CD4-positive, alpha-beta T cell (primary cell): ENCODE data around the gene HMGN3. TPM values are rescaled to one million over a fixed set of nuclear protein-coding genes. Genes with fewer than 3 reads are reported as not detected.

ENCODE experiments used
- ATAC-seq: fragments of 200-7000 bp; cut with Tn5 transposase; one replicate; pipeline ENCODE4 v1.10.0; 2022; ENCODE audit warnings: mild to moderate bottlenecking; ENCODE audit not compliant: poor library complexity
- CTCF ChIA-PET: fragments of 350-600 bp; sonication (Branson Sonifier 250); formaldehyde crosslinking; loops from one replicate; lab custom pipeline; 2021; ENCODE audit warnings: antibody characterized with exemption, inconsistent platforms; lab: Charles Lee
- POLR2A ChIA-PET: fragments of 350-600 bp; sonication (Branson Sonifier 250); formaldehyde crosslinking; loops from one replicate; lab custom pipeline; 2021; ENCODE audit warnings: antibody characterized with exemption, inconsistent platforms; lab: Charles Lee
- DNase-seq, 14 experiments: peaks; one replicate each; pipeline ENCODE4 v3.0.0-alpha.2; 2013 to 2020; ENCODE audit warnings: mixed read lengths in 2 of 14
- H3K27ac ChIP-seq, 2 donors: one replicate each; pipeline versions ENCODE4 v1.5.1 to v1.7.0; 2013; ENCODE audit warnings: low read length in 2 of 2, low read depth in 1 of 2, mild to moderate bottlenecking in 1 of 2
- H3K27me3 ChIP-seq, 2 experiments: 1 replicate in 1 of 2; 2 replicates in 1 of 2; pipeline versions ENCODE4 v1.6.1 to v1.7.0; 2013; ENCODE audit warnings: low read length in 2 of 2, control low read depth in 1 of 2, mild to moderate bottlenecking in 1 of 2, moderate library complexity in 1 of 2; ENCODE audit not compliant: insufficient read depth in 2 of 2, control insufficient read depth in 1 of 2
- H3K36me3 ChIP-seq: one replicate; pipeline ENCODE4 v1.6.1; 2013; ENCODE audit warnings: low read length, control low read depth; ENCODE audit not compliant: insufficient read depth
- H3K4me1 ChIP-seq: one replicate; pipeline ENCODE4 v1.6.1; 2013; ENCODE audit warnings: low read length, control low read depth; ENCODE audit not compliant: insufficient read depth
- H3K4me3 ChIP-seq: one replicate; pipeline ENCODE4 v1.5.1; 2013; ENCODE audit warnings: mild to moderate bottlenecking, low read length, moderate library complexity
- H3K9me3 ChIP-seq, 2 experiments: 1 replicate in 1 of 2; 2 replicates in 1 of 2; pipeline versions ENCODE4 v1.6.1 to v1.7.0; 2013; ENCODE audit warnings: low read length in 2 of 2, mild to moderate bottlenecking in 2 of 2, control low read depth in 1 of 2, moderate library complexity in 1 of 2; ENCODE audit not compliant: control insufficient read depth in 1 of 2, insufficient read depth in 1 of 2
- H3K27ac Mint-ChIP-seq: one replicate; pipeline ENCODE4 v1.8.0; 2020; ENCODE audit warnings: mixed read lengths
- H3K27me3 Mint-ChIP-seq: one replicate; pipeline ENCODE4 v1.8.0; 2021; ENCODE audit warnings: mixed read lengths
- H3K36me3 Mint-ChIP-seq: one replicate; pipeline ENCODE4 v1.8.0; 2021; ENCODE audit warnings: low read depth, mixed read lengths
- H3K4me1 Mint-ChIP-seq: one replicate; pipeline ENCODE4 v1.8.0; 2021; ENCODE audit warnings: low read depth, mixed read lengths
- H3K4me3 Mint-ChIP-seq: one replicate; pipeline ENCODE4 v1.8.0; 2020; ENCODE audit warnings: mild to moderate bottlenecking, mixed read lengths
- H3K9me3 Mint-ChIP-seq: one replicate; pipeline ENCODE4 v1.8.0; 2020; ENCODE audit warnings: mixed read lengths
- CTCF ChIP-seq: fragments of 200-600 bp; IDR thresholded peaks from one replicate; pipeline ENCODE4 v1.8.0; 2022; ENCODE audit warnings: antibody characterized with exemption, mild to moderate bottlenecking
- intact Hi-C, 2 experiments: fragments of 100-400 bp; cut with DNase I in 1 of 2; cut with micrococcal nuclease in 1 of 2; formaldehyde crosslinking; loops; one replicate each; pipeline versions ENCODE4 v1.15.1 to v1.9.0; 2023 to 2025; cut with DNase I, micrococcal nuclease
- total RNA-seq, 174 experiments: library from RNA in 2 of 174; stranded (reverse) in 2 of 174; gene quantifications; one replicate each; pipeline ENCODE4 v1.2.3 and lab custom pipeline; 2021 to 2026

HMGN3 gene
- total RNA-seq, 2 experiments from 2014 or later = 26.8 to 28.2 TPM

DNA sequence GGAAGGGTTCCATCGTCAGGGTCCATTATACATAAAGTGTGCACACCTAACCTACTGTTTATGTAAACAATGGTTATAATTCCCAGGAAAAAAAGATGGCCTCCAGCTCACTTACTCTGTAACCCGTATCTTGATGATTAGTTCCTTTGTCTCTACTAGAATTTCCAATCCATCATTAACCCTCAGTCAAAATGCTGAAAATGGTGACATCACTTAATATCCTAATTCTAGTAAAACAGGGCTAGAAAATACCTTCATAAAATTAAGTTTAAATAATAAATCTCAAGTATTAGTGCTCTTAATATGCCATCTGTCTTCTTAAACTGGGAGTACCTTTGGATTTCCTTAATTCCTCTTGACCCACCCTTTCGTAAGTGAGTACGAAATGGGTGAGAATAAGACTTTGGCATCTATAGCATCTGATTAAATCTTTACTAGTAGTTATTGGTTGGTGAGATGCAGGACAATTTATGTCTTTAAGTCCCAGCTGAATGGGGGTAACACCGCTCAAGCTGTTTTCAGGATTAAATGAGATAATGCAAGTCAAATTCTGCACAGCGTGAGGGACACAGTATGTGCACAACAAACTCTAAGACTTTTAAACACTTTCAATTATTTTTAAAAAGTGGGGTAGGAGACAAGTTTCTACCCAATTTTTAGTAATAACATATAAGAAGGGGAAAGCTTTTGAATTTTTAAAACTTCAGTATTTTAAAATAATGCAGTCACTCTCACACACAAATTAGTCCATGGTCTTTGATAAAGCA lies 1.6 kb downstream of the HMGN3 start:
- DNase-seq (no peak), ATAC-seq (no peak)
- Mint-ChIP-seq H3K4me1 (peaks cover 32% of the 10 kb centered on the region), H3K27ac (peak overlapping the region; percentile 86), H3K27me3 (no peaks in the 10 kb centered on the region), H3K4me3 (peak overlapping the region; percentile 99), H3K36me3 (peaks cover 8% of the 10 kb centered on the region), H3K9me3 (no peaks in the 10 kb centered on the region)
- Histone ChIP-seq H3K36me3 (no peaks in the 10 kb centered on the region), H3K4me3 (peak overlapping the region; percentile 77), H3K4me1 (peaks cover 4% of the 10 kb centered on the region), H3K27me3 (no peaks in the 10 kb centered on the region), H3K27ac (no peak overlapping the region), H3K9me3 (peaks cover 0 to 3% of the 10 kb centered on the region in 2 experiments)
- no peak for TF ChIP-seq CTCF
- ChIA-PET CTCF (interaction anchor here (0.7 to 1.1 kb wide), 2 partner anchors 18 to 158 kb away, joined by 3 to 4 read pairs; no protein-coding TSS in a partner anchor), POLR2A (interaction anchor here (4.4 kb wide), 1 partner anchor 154 kb away, joined by 28 read pairs; the partner anchor contains the start of gene PHIP)
- intact Hi-C loops = loop anchor here in 1 of 2 experiments (2.0 to 10.0 kb wide), 4 partner anchors 156 to 774 kb away; no protein-coding TSS in a partner anchor

DNA sequence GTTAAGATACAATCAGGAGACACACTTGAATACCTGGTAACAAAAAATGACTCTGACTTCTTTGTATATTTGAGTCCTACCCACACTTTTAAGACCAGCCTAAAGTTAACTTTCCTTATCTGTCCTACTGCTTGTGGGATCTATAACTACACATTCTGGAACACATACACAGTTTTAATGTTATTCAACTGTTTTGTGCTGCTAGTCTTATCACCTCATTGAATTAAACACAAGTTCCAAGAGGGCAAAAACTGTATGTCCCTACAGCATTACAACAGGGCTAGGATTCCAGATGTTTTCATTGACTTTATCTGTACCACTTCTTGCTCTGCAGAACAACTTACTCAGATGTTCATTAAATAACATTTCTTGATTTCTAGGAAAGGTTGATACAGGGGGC lies 2.8 kb downstream of the HMGN3 start:
- H3K27ac ChIP-seq = no peak overlapping the region
- DNase-seq (no peak), ATAC-seq (no peak)
- no peak overlapping the region for H3K27ac Mint-ChIP-seq
- H3K27me3 Mint-ChIP-seq = no peaks in the 10 kb centered on the region
- no peaks in the 10 kb centered on the region for H3K9me3 Mint-ChIP-seq
- TF ChIP-seq CTCF = no peak
- H3K36me3 Mint-ChIP-seq = peaks cover 8% of the 10 kb centered on the region
- ChIA-PET POLR2A (interaction anchor here (4.4 kb wide), 1 partner anchor 153 kb away, joined by 28 read pairs; the partner anchor contains the start of gene PHIP), CTCF (interaction anchor here (0.6 to 1.1 kb wide), 2 partner anchors 19 to 736 kb away, joined by 3 to 4 read pairs; no protein-coding TSS in a partner anchor)
- intact Hi-C loops = loop anchor here in 1 of 2 experiments (2.0 to 10.0 kb wide), 4 partner anchors 155 to 776 kb away; no protein-coding TSS in a partner anchor
- H3K4me1 Mint-ChIP-seq = peaks cover 35% of the 10 kb centered on the region
- H3K4me3 Mint-ChIP-seq = peak overlapping the region; percentile 84
- peaks cover 4% of the 10 kb centered on the region for H3K4me1 ChIP-seq
- no peaks in the 10 kb centered on the region for H3K36me3 ChIP-seq
- no peak overlapping the region for H3K4me3 ChIP-seq
- peaks cover 0 to 3% of the 10 kb centered on the region in 2 experiments for H3K9me3 ChIP-seq
- no peaks in the 10 kb centered on the region for H3K27me3 ChIP-seq

DNA sequence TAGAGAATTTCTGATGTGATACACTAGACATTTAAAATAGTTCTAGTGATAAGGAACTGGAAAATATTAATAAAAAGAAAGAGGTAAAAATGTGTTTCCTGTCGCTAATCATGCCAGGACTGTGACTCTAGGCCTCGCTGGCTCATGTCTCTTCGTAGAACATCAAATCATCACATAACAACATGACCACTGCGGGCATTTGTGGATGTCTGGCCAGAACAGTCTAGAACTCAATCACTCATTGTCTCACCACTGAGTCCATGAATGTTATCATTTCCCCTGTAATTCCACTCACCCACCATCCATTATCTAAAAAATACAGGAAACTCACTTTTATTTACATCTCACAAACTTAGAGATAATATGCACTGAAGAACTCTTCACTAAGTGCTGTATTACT lies 3.4 kb downstream of the HMGN3 start:
- POLR2A ChIA-PET = no interaction called here
- no peak overlapping the region for H3K4me3 ChIP-seq
- no peaks in the 10 kb centered on the region for H3K36me3 ChIP-seq
- peaks cover 4% of the 10 kb centered on the region for H3K4me1 ChIP-seq
- no peaks in the 10 kb centered on the region for H3K27me3 ChIP-seq
- no peaks in the 10 kb centered on the region for H3K9me3 Mint-ChIP-seq
- no peak for TF ChIP-seq CTCF
- H3K27ac Mint-ChIP-seq = no peak overlapping the region
- intact Hi-C loops = loop anchor here in 1 of 2 experiments (5.0 to 10.0 kb wide), 3 partner anchors 301 to 776 kb away; no protein-coding TSS in a partner anchor
- no peak for ATAC-seq
- H3K27ac ChIP-seq = no peak overlapping the region
- CTCF ChIA-PET = no interaction called here
- DNase-seq = no peak
- no peaks in the 10 kb centered on the region for H3K27me3 Mint-ChIP-seq
- H3K36me3 Mint-ChIP-seq = peaks cover 8% of the 10 kb centered on the region
- no peak overlapping the region for H3K4me3 Mint-ChIP-seq
- peaks cover 36% of the 10 kb centered on the region for H3K4me1 Mint-ChIP-seq
- H3K9me3 ChIP-seq = peaks cover 0 to 3% of the 10 kb centered on the region in 2 experiments
